Stimulated activated CD8-positive, alpha-beta memory T cell treated with anti-CD3 and anti-CD28 coated beads, Interleukin-12 subunit alpha, Interleukin-12 subunit beta, amount 100 ng/mL, for 4 hours (primary cell): ENCODE measurements around the gene STAMBP.
"Not testable (repeated sequence)": the region's sequence is repeated elsewhere in the genome, so short reads cannot be mapped to it uniquely, and the experiment has no call there.

Experiments used
- DNase-seq: peaks from one replicate; pipeline ENCODE4 v3.0.0-alpha.2; 2020; ENCODE audit warnings: low read depth

Gene STAMBP

GRCh38 chr2:73887596-73888353 is 59.0 kb downstream of the STAMBP start:
- DNase-seq, result not testable (repeated sequence)

GRCh38 chr2:73888388-73888787 is 59.6 kb downstream of the STAMBP start:
- no peak for DNase-seq

- no peak for DNase-seq
Measured at GRCh38 chr2:73889206-73889605, 60.4 kb downstream of the STAMBP start.

DNA sequence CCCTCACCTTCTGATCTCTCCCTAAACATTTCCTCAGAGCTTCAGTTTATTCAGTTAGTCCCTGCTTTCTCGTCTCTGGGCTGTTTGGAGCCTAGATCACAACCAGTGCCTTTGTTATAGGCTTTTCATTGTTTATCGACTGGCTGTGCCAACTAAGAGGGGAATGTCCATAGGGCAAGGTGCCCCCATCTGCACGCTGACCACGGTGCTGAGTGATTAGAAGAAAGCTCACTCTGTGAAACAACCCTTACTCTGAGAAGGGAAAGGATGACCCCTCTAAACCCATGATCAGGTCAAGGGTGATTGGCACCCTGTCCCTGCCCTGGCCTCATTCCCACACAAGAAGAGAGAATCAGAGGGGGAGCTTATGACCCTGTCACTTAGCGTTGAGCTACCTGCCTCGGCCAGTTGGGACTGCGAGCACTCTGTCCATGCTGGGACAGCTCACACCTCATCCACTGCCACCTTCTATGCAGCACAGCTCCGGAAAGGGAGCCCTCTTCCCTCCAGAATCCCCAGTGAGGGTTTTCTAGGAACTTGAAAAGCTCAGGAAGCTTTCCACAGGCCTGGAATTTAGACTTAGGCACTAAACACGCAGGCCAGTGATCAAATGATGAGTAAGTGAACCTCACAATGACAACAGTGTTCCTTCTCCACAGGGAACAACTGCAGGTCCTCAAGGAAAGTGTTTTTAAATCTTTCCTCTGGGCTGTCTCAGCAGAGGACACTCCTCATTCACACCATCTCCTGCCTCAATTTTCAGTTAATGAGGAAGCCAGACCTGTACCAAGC is 61.7 kb downstream of the STAMBP start:
- no peak for DNase-seq

GRCh38 chr2:73891276-73891901 is 62.6 kb downstream of the STAMBP start:
- DNase-seq, result no peak

DNA sequence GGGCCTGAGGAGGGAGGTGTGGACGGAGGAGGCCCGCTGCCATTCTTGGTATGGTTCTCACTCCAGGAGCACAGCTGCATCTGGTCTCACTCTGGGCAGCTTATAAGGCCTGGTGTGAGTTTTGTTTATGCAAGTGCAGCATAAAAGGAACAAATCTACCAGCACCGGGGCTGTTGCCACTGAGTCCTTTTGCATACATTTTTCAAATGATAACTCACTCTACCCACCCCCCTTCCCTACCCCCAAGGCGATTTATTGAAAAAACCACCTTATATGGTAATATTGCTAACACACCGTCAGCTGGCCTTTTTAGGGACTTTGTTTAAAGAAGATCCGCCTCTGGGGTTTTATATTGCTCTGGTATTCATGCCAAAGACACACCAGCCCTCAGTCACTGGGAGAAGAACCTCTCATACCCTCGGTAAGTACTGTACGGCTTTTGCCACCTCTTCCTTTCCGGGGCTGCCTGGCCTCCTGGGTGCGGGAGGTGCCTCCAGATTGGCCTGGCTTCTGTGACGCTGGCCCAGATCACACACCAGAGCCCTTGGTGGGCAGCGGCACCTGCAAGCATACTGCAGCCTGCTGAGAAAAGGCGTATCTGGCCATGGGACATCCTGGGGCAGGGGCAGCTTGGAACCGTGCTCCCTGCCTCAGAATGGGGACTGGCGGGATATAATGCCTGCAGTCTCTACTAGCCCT is 64.0 kb downstream of the STAMBP start, which contains the start of gene ACTG2:
Gene ACTG2 (plus strand): TSS at position 378 of the 699 bp plus-strand sequence. CDS start 8,304 bp downstream, outside the sequence.
- DNase-seq, result no peak

DNA sequence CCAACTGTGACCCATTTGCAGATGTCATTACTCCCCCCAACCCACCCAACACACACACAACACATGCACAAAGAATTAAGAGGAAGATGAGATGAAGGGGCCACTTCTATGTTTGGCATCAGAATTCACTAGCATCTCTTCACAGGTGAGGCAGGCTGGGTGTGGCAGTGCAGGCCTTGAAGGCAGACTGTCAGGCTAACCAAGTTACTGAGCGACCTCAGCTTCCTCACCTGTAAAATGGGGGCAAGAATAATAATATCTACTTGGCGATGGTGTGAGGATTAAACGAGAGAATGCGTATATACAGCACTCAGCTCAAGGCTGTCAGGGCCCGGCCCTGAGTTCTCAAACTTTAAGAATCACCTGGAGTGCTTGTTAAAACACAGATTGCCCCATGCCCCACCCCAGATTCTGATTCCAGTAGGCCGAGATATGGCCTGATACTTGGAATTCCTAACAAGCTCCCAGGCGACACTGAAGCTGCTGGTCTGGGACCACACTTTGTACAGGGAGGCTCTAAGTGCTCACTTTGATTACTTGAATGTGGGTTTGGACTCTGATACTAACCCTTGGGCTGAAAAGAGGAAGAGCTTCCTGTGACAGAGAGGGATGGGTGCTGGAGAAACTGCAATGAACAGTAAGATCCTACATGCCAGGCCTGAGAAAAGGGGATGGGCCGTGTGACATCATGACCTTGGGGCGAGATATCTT is 65.2 kb downstream of the STAMBP start:
- no peak for DNase-seq

DNA sequence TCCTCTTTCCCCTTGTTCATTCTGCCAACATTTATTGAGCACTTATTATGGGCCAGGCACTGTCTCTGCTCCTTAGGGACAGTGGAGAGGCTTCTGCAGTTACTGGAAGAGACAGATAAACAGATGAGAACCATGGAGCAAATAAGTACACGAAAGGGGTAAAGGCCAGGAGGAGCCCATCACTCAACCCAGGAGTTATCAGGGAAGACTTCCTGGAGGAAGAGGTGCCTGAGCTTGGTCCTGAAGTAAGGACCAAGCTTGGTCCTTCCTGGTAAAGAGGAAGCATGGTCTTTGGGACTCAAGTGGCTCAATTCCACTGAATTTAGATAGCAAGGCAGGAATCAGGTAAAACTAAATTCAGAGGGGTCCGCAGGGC is 65.7 kb downstream of the STAMBP start:
- no peak for DNase-seq

- DNase-seq, result no peak
Measured at GRCh38 chr2:73894877-73895276, 66.1 kb downstream of the STAMBP start.

DNA sequence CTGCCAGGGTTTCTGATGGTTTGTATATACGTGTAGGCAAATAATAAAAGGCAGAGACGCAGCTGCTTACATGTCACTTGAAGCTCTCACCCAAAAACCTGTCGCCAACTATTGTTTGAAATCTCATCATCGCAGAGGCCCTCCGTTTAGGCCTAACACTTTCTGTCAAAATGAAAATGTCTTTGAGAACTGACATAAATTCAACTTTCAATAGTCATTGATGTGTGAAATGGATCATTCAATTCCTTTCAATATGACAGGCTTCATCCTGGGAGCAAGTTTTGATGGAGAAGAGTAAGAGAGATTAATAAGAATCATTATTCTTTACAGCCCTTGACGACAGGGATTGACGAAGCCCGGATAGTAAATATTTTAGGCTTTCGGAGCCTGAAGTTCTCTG is 66.7 kb downstream of the STAMBP start:
- DNase-seq, result no peak

- DNase-seq, result peak; percentile 19
Measured at GRCh38 chr2:73896362-73897239, 67.8 kb downstream of the STAMBP start.

GRCh38 chr2:73897240-73897583 is 68.5 kb downstream of the STAMBP start:
- no peak for DNase-seq

DNA sequence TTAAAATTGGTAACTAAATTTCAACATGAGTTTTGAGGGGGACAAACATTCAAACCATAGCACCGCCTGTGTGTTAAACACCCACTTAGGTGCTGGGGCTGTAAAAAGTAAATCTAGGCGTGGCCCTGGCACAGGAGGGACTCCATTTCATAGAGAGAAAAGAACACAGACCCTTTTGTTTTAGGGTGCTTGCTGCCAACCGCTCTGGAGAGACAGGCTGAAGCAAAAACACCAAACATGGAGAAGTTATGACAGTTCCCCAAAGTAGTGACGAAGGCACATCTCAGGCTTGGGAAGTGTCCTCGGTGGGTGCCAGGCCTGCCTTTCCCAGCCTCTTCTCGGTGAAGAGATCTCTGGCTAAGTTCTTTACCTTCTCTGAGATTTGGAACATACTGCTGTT is 69.2 kb downstream of the STAMBP start:
- DNase-seq, result no peak

GRCh38 chr2:73899801-73900336 is 71.1 kb downstream of the STAMBP start:
- DNase-seq, result no peak

DNA sequence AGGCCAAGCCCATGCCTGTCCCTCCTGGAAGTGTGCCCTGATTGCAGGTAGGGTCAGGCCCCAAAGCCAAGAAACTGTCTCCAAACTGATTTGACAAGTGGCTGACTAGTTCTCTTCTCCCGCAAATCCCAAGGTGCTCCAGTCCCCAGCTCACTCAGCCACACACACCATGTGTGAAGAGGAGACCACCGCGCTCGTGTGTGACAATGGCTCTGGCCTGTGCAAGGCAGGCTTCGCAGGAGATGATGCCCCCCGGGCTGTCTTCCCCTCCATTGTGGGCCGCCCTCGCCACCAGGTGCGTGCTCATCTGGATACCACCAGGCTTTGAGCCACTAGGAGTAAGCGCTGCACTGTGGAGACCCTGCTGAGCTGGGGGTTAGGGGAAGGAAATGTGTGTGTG is 72.4 kb downstream of the STAMBP start:
- DNase-seq, result no peak

GRCh38 chr2:73902284-73902683 is 73.5 kb downstream of the STAMBP start:
- no peak for DNase-seq

GRCh38 chr2:73903313-73903712 is 74.6 kb downstream of the STAMBP start:
- DNase-seq, result no peak

DNA sequence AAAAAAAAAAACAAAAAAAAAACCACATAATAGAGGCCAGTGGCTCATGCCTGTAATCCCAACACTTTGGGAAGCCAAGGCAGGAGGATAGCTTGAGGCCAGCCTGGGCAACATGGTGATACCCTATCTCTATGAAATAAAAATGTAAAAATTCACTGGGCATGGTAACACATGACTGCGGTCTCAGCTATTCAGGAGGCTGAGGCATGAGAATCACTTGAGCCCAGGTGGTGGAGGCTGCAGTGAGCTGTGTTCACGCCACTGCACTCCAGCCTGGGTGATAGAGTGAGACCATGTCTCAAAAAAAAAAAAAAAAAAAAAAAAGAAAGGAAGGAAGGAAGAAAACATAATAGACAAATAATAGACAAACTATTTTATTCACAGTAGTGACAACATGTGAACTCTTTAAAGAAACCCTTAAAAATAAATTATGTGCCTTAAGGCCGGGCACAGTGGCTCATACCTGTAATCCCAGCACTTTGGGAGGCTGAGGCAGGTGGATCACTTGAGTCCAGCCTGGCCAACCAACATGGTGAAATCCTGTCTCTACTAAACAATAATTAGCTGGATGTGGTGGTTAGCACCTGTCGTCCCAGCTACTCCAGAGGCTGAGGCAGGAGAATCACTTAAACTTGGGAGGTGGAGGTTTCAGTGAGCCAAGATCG is 75.3 kb downstream of the STAMBP start:
- DNase-seq, result not testable (repeated sequence)

DNA sequence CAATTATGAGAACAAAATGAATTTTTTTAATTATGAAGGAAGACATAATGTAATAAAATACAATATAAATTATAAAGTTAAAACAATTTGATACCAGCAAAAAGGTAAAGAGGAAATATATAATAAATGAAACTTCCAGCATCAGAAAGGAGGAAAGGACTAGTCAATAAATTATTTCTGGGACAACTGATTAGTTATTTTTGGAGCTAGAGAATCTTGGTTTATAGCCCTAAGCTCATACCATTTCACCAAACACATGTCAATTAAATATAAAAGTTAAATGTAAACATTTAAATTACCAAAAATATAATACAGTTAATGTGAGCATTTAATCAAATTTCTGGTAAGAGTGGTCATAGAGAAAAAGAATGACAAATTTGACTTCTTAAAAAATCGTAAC is 76.2 kb downstream of the STAMBP start:
- DNase-seq, result no peak
